Neural progenitor cell (in vitro differentiated cells): ENCODE results near the gene TNS3.

Source experiments
- CTCF ChIP-seq: fragments of 200-600 bp; sonication (generic); IDR thresholded peaks from 2 replicates; pipeline ENCODE4 v1.5.1; 2017; ENCODE audit warnings: antibody characterized with exemption, mild to moderate bottlenecking
- EZH2 ChIP-seq: fragments of 200-600 bp; sonication (generic); IDR thresholded peaks from 2 replicates; pipeline ENCODE4 v1.6.1; 2017; ENCODE audit warnings: antibody characterized with exemption, mild to moderate bottlenecking, moderate library complexity

- TF ChIP-seq CTCF: no peak
- TF ChIP-seq EZH2: no peak
Observed at GRCh38 chr7:47580175-47580706, 1.7 kb downstream of the TNS3 start.
